Left forelimb (tissue), 1 donor: Measurements from ENCODE around the gene BLOC1S2.
A peak's percentile ranks its signal among the peaks of the same experiment; 100 is the strongest.
"Not testable (repeated sequence)": the region's sequence is repeated elsewhere in the genome, so short reads cannot be mapped to it uniquely, and the experiment has no call there.

Experiments
- DNase-seq: peaks from one replicate; pipeline ENCODE4 v3.0.0-alpha.2; 2018; ENCODE audit warnings: low spot score

BLOC1S2 gene

GRCh38 chr10:100291356-100291755, 4.9 kb upstream of the BLOC1S2 start:
- DNase-seq = no peak

DNA sequence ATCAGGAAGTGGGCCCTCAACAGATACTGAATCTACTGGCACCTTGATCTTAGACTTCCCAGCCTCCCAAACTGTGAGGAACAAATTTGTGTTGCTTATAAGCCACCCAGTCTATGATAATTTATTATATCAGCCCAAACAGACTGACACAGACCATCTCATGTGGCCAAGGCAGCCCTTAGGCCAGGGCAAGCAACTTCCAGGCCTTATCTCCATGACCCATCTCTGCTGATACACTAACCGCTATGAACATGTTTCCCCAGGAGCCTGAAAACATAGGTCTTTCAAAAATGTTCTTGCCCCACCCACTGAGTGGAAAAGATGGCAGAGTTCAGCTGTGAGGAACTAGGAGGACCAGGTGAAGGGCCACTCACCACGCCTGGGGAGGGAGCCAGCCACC, 3.2 kb upstream of the BLOC1S2 start:
- DNase-seq = no peak

GRCh38 chr10:100288196-100288595, 1.7 kb upstream of the BLOC1S2 start:
- DNase-seq = no peak

DNA sequence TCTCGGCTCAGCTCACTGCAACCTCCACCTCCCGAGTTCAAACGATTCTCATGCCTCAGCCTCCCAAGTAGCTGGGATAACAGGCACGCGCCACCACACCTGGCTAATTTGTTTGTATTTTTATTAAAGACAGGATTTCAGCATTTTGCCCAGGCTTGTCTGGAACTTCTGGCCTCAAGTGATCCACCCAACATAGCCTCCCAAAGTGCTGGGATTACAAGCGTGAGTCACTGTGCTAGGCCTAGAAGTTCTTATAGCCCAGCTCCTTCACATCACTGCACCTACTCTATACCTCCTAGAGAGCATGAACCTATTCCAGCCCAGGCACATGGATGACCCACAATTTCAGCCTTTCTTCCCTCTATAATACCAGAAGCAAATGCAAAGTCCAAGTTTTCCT, 1.3 kb upstream of the BLOC1S2 start:
- DNase-seq = no peak

DNA sequence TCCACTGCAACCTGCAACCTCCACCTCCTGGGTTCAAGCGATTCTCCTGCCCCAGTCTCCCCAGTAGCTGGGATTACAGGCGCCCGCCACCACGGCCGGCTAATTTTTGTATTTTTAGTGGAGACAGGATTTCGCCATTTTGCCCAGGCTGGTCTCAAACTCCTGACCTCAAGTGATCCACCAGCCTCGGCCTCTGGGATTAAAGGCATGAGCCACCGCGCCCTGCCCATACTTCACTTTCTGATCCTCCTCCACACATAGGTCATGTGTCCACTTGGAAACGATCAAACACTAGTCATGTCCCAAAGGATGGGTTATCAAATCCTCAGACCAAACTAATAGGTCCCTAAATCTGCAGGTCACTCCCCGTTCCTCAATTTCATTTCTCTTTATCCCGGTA, 1.2 kb downstream of the BLOC1S2 start:
- not testable (repeated sequence) for DNase-seq

GRCh38 chr10:100282907-100283306, 3.6 kb downstream of the BLOC1S2 start:
- no peak for DNase-seq

GRCh38 chr10:100276971-100277370, 9.5 kb downstream of the BLOC1S2 start:
- not testable (repeated sequence) for DNase-seq

DNA sequence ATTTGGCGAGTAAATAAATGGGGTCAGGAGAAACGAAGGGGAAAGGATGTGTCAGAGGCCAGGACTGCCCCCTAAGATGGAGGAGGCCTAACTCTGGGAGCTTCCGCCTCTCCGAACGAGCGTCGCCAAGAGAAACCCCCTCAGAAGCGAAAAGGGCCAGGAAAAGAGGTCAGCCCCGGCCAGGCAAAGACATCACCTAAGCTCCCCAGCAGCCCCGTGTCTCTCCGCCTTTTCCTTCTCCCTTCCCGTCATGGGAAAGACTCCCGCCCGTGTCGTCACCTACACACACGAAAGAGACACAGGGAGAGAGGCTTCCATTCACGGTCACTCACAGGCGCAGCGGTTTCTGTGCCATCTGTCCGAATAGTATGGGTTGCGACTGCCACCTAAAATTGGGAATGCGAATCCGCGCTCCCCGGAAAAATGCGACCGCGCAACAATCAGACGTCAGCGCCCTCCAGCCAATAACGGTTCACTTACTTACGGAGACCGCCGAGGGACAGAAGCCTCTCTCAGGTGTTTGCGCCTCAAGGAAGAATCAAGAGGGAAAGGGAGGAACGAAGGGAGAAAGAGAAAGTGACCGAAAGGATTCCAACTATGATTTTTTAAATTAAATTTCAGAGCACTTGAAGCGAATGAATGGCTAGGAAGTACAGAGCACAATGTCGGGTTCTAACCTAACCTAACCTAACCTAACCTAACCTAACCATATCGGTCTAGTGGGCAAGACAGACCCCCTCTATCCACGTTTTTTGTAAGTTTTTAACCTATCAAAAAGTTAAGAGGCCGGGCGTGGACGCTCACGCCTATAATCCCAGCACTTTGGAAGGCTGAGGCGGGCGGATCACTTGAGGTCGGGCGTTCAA, 19.0 kb downstream of the BLOC1S2 start, which contains the start of gene CWF19L1:
Gene CWF19L1, minus strand, starts transcription at position 400 of the 866 bp plus-strand sequence. Its CDS starts 45 bp downstream, at position 355.
- DNase-seq = peak; percentile 92

GRCh38 chr10:100265821-100266485, 20.5 kb downstream of the BLOC1S2 start:
- DNase-seq = no peak

DNA sequence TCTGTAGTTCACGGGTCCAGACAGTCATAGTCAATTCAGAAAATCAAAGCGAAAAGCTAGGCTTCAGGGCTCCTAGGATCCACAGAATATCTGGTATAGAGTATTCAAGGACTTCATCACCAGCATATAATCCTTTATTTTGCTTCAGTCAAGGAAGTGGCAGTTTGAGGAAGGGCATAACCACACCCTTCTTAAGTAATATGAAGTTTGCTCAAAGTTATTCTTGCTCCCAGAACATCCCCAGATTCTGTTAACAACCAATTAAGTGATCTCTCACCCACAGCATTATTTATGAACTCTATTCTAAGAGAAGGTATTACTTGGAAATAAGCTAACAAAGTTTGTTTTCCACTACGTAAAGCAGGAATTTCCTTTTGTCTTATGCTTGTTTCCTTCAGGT, 32.3 kb downstream of the BLOC1S2 start:
- no peak for DNase-seq

DNA sequence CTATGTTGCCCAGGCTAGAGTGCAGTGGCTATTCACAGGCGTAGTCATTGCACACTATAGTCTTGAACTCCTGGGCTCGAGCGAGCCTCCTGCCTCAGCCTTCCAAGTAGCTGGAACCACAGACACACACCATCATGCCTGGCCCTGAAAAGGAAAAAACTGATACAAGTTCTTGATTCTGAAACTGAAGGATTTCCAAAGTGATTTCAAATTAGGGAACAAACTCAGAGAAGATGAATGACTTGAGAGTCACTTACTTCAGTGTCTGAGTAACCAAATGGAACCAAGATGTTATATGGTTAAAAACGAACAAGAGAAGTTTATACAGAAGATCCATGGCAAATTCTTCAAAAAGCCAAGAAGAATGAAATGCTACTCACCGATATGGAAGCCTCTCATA, 33.4 kb downstream of the BLOC1S2 start:
- no peak for DNase-seq

- DNase-seq = no peak
Measured at GRCh38 chr10:100248820-100249219, 37.7 kb downstream of the BLOC1S2 start.

DNA sequence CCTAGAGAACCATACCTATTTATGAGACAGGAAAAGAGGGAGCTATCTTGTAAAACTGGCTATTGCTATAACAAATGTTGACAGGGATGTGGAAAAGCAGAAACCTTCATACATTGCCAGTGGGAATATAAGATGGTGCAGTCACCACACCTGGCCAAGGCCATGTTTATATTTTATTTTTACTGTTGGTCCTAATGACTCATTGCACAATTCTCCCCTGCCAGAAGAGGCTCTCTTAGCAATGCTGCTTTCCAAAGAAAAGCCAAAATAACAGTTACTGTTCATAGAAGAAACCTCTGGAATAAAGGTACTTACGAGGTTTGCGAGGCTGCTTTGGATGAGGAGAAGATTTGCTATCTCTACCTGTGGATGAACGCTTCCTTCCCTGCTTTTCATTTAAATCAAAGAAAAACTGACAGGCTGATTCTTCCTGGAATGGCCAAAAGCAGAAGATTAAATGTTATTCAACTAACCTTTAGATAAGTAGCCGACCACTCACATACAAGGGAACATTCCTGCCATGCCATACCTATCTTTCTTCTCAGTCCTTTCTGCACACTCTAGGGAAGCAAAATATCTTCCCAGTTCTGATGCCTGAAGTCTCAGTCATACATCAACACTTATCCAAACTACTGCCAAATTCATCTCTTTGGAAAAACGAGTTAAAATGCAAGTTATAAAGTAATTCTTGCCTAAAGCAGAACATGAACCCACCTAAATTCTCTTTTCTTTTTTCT, 40.8 kb downstream of the BLOC1S2 start:
- no peak for DNase-seq

GRCh38 chr10:100239851-100240250, 46.6 kb downstream of the BLOC1S2 start:
- DNase-seq = no peak

DNA sequence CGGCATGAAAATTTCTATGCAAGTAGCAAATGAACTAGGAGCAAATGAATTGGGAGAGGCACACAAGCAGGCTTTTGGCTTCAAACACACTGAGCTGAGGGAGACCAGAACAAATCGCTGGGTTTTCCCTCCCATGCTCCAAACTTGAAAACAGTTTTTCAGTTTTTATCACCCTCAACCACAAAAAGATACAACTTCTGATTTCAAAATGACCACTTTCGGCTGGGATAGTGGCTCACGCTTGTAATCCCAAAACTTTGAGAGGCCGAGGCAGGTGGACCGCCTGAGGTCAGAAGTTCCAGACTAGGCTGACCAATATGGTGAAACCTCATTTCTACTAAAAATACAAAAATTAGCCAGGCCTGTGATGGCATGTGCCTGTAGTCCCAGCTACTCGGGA, 48.1 kb downstream of the BLOC1S2 start:
- DNase-seq = no peak

GRCh38 chr10:100232101-100232500, 54.4 kb downstream of the BLOC1S2 start:
- no peak for DNase-seq

- no peak for DNase-seq
Measured at GRCh38 chr10:100229819-100230422, 56.6 kb downstream of the BLOC1S2 start.

DNA sequence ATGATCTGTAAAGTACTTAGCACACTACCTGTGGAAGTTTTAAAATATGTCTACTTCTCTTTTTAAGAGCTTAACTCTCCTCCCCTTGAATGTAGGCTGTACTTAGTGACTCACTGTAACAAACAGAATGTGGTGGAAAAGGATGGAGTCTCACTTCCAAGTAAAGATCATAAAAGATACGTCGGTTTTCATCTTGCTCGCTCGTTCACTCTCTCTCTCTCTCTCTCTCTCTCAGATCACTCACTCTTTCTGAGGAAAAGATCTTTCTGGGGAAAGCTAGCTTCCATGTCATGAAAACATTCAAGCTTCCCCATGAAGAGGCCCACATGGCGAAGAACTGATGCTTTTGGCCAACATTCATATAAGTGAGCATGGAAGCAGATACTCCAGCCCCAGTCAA, 62.6 kb downstream of the BLOC1S2 start:
- no peak for DNase-seq
